Effector memory CD8-positive, alpha-beta T cell (primary cell): ENCODE measurements around the gene GAR1.
"Not testable (repeated sequence)": the region's sequence is repeated elsewhere in the genome, so short reads cannot be mapped to it uniquely, and the experiment has no call there.

Experiments
- ATAC-seq: fragments of 150-1000 bp; cut with Tn5 transposase; replicated peaks from 2 replicates; pipeline ENCODE4 v1.10.0; 2021; ENCODE audit warnings: mild to moderate bottlenecking, moderate library complexity
- DNase-seq, 3 experiments: peaks; one replicate each; pipeline ENCODE4 v3.0.0; 2021
- H3K27ac Mint-ChIP-seq, 2 donors: one replicate each; pipeline ENCODE4 v1.8.0; 2022; ENCODE audit warnings: mild to moderate bottlenecking in 2 of 2, mixed read lengths in 2 of 2, moderate library complexity in 2 of 2
- H3K27me3 Mint-ChIP-seq, 2 donors: one replicate each; pipeline ENCODE4 v1.8.0; 2022; ENCODE audit warnings: mixed read lengths in 2 of 2
- H3K36me3 Mint-ChIP-seq: one replicate; pipeline ENCODE4 v1.8.0; 2022; ENCODE audit warnings: mild to moderate bottlenecking, moderate library complexity, mixed read lengths; ENCODE audit not compliant: insufficient read depth
- H3K4me1 Mint-ChIP-seq, 2 donors: one replicate each; pipeline ENCODE4 v1.8.0; 2022; ENCODE audit warnings: low read depth in 2 of 2, mixed read lengths in 2 of 2
- H3K4me3 Mint-ChIP-seq, 2 donors: one replicate each; pipeline ENCODE4 v1.8.0; 2022; ENCODE audit warnings: mild to moderate bottlenecking in 2 of 2, mixed read lengths in 2 of 2, moderate library complexity in 2 of 2
- H3K9me3 Mint-ChIP-seq, 2 donors: one replicate each; pipeline ENCODE4 v1.8.0; 2022; ENCODE audit warnings: mixed read lengths in 2 of 2
- total RNA-seq, 9 experiments: gene quantifications; one replicate each; lab custom pipeline; 2026; lab: John Stamatoyannopoulos, UW

The GAR1 gene
- total RNA-seq = 4.0 to 28.6 (median 9.4) reads per million in 9 experiments

DNA sequence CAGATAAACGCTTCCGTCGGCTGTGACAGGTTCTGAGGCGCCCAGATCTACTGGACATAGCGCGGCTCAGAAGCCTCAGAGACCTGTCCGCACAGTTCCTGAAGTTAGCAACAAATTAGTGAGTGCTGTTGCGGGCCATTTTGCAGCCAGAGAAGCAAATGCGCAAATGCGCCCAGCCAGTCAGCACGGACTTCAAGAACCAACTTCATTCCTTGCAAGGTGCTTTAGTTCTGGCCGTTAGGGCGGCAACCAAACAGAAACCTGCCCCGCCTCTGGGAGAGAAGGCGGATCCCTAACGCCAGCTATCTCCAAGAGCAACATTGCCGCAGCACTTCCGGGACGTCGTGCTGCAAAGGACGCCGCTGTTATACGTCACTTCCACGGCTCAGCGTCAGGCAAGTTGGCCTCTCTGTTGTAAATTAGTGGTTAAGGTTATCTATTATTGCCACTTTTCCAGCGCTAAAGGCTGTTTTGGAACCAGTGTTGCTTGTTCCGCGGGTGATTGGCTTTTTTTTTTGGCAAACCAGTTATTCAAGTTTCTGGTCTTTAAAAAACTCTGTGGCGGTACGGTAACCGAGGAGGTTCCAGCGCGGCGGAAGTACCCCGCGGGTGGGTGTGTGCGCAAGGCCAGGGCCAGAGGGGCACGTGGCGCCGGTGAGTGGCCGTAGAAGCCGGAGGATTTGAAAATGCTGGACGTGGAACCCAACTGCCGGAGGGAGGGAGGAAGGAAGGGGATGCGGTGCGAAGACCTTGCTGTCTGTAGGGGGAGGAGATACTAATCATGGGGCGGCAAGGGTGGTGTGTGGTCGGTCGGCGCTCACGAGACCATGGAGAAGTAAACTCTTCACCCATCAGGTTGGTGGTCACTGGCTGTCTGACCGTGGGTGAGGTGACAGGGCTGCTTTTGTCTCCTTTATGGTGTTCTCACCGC is at the start of gene GAR1:
Gene GAR1, plus strand, starts transcription at position 612 of the 931 bp plus-strand sequence. CDS start 403 bp downstream, outside the sequence.
- Mint-ChIP-seq H3K4me1 (peaks cover 30 to 43% of the 10 kb centered on the region in 2 donors), H3K27ac (peak within 1 kb of the TSS; percentile 98), H3K4me3 (peak within 1 kb of the TSS; percentile 87 to 96), H3K27me3 (no peaks in the 10 kb centered on the region), H3K9me3 (no peaks in the 10 kb centered on the region), H3K36me3 (peaks cover 26% of the 10 kb centered on the region)
- DNase-seq (peak; percentile 75 to 77 (median 76)), ATAC-seq (peak; percentile 91)

- not testable (repeated sequence) for ATAC-seq
Measured at GRCh38 chr4:109782092-109782491, 33.5 kb upstream of the GAR1 start.

DNA sequence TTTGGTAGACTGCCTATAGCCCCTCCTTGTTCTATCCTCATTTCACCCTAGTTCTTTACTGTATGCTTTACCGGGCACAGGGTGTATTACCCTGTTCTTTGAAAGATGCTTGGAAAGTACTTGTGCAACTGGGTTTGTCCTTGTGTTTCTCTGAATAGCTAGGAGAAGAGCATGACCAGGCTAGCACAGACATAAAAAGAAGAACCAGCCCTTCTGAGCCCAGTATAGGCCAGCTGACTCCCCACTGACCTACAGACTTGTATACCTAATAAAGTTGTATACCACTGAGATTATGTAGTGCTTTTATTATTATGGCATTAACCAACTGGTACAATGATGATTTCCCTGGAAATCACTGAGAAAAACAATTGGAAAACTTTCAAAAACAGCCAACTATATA is 28.7 kb upstream of the GAR1 start:
- peaks cover 0 to 5% of the 10 kb centered on the region in 2 donors for H3K27me3 Mint-ChIP-seq
- H3K4me1 Mint-ChIP-seq = no peaks in the 10 kb centered on the region
- H3K9me3 Mint-ChIP-seq = peaks cover 0 to 5% of the 10 kb centered on the region in 2 donors
- DNase-seq (no peak), ATAC-seq (no peak)
- H3K27ac Mint-ChIP-seq = no peak overlapping the region
- no peaks in the 10 kb centered on the region for H3K36me3 Mint-ChIP-seq
- no peak overlapping the region for H3K4me3 Mint-ChIP-seq

More at GRCh38 chr4:109782092-109782491, 33.5 kb upstream of the GAR1 start:
- not testable (repeated sequence) for H3K9me3 Mint-ChIP-seq, H3K4me3 Mint-ChIP-seq, DNase-seq, H3K4me1 Mint-ChIP-seq, H3K27ac Mint-ChIP-seq, H3K36me3 Mint-ChIP-seq
- H3K27me3 Mint-ChIP-seq = peaks cover under 1 to 14% of the 10 kb centered on the region in 2 donors

DNA sequence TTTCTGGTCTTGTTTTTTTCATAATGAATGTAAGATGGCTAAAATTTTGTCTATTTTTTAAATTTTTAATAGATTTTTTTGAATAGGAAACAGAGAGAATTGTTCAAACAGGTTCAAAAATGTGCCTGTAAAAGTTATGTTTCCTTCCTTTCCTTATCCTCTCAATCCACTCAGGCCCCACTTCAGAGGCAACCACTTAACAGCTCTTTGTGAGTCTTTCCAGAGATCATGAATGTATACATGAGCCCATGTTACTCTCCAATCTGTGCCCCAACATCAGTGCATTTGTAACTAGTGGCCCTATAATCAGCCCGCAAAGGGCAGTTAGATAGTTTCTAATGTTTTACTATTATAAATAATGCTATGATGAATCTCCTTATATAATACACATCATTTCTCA is 27.8 kb upstream of the GAR1 start:
- Mint-ChIP-seq H3K27ac (no peak overlapping the region), H3K4me1 (no peaks in the 10 kb centered on the region), H3K36me3 (no peaks in the 10 kb centered on the region), H3K4me3 (no peak overlapping the region), H3K9me3 (peaks cover 0 to 5% of the 10 kb centered on the region in 2 donors), H3K27me3 (peaks cover 5 to 7% of the 10 kb centered on the region in 2 donors)
- DNase-seq = no peak
- ATAC-seq = no peak

- Mint-ChIP-seq H3K4me3 (no peak overlapping the region), H3K36me3 (no peaks in the 10 kb centered on the region), H3K27ac (no peak overlapping the region), H3K4me1 (no peaks in the 10 kb centered on the region), H3K9me3 (peaks cover 1 to 5% of the 10 kb centered on the region in 2 donors), H3K27me3 (peaks cover 16 to 18% of the 10 kb centered on the region in 2 donors)
- ATAC-seq (no peak), DNase-seq (no peak)
Measured at GRCh38 chr4:109795059-109795458, 20.5 kb upstream of the GAR1 start.

DNA sequence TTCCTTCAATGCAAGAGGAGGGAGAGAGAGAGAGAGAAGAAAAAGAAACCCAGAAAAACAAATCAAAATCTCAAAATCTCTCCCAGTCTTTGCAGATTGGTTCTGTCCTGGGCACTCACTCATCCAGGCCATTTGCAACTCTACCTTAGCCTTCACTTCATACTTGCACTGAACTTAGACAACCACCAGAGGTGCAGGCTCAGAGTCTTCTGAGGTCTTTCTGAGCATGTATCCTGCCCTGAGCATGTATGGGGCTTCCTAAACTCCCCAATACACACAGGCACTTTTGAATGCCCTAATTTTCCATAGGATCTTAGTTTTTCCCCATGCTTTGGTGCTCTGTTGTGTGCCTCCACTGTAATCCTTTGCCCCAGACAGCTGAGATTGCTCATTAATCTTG is 16.7 kb upstream of the GAR1 start:
- Mint-ChIP-seq H3K27me3 (peaks cover 5 to 7% of the 10 kb centered on the region in 2 donors), H3K27ac (no peak overlapping the region), H3K4me3 (no peak overlapping the region), H3K9me3 (peaks cover 0 to 1% of the 10 kb centered on the region in 2 donors), H3K4me1 (no peaks in the 10 kb centered on the region), H3K36me3 (no peaks in the 10 kb centered on the region)
- ATAC-seq (no peak), DNase-seq (no peak)

GRCh38 chr4:109801099-109801789 is 14.3 kb upstream of the GAR1 start:
- H3K36me3 Mint-ChIP-seq = no peaks in the 10 kb centered on the region
- no peaks in the 10 kb centered on the region for H3K4me1 Mint-ChIP-seq
- peaks cover 3 to 18% of the 10 kb centered on the region in 2 donors for H3K27me3 Mint-ChIP-seq
- ATAC-seq (no peak), DNase-seq (no peak)
- H3K27ac Mint-ChIP-seq = no peak overlapping the region
- no peak overlapping the region for H3K4me3 Mint-ChIP-seq
- no peaks in the 10 kb centered on the region for H3K9me3 Mint-ChIP-seq

DNA sequence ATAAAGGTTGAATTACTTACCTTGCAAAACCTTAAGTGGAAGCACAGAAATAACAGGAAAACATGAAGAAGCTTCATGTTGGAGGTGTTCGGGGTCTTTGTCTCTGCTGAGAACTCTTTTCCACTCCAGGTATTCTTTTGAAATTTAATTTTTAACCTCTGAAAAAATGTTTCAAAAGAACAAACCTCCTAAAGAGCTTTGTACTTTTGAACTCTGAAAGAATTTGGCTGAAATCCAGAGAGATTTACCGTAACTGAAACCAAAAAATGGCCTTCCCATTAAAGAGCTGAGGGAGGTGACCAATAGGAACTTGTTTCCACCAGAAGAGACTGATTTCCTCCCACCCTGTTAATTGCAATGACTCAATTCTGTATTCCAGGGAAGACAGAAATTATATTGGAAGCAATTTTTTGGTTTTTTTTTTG is 13.7 kb upstream of the GAR1 start, which contains the start of gene CFI:
Gene CFI, minus strand, starts transcription at position 105 of the 425 bp plus-strand sequence. Its CDS starts 28 bp downstream, at position 77.
- no peak within 1 kb of the TSS for H3K4me3 Mint-ChIP-seq
- H3K27me3 Mint-ChIP-seq = peaks cover 7 to 23% of the 10 kb centered on the region in 2 donors
- no peaks in the 10 kb centered on the region for H3K36me3 Mint-ChIP-seq
- H3K27ac Mint-ChIP-seq = no peak within 1 kb of the TSS
- no peaks in the 10 kb centered on the region for H3K9me3 Mint-ChIP-seq
- ATAC-seq (no peak), DNase-seq (no peak)
- no peaks in the 10 kb centered on the region for H3K4me1 Mint-ChIP-seq

GRCh38 chr4:109803924-109804571 is 11.5 kb upstream of the GAR1 start:
- Mint-ChIP-seq H3K9me3 (no peaks in the 10 kb centered on the region), H3K27me3 (peaks cover 7 to 32% of the 10 kb centered on the region in 2 donors), H3K27ac (no peak overlapping the region), H3K4me1 (no peaks in the 10 kb centered on the region), H3K4me3 (no peak overlapping the region), H3K36me3 (no peaks in the 10 kb centered on the region)
- ATAC-seq (no peak), DNase-seq (peak in 1 of 3 experiments; percentile 11)

DNA sequence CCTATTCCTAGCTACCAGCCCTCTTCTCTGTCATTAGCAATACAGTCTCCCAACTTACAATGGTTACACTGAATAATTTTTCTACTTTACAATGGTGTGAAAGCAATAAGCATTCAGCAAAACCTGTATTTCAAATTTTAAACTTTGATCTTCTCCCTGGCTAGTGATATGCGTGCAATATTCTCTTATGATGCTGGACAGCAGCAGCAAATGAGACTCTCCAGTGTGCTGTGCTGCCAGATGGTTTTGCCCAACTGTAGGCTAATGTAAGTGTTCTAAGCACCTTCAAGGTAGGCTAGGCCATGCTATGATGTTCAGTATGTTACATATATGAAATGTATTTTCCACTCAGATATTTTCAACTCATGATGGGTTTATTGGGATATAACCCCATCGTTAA is 5.9 kb upstream of the GAR1 start:
- Mint-ChIP-seq H3K4me3 (no peak overlapping the region), H3K27me3 (peaks cover 7 to 30% of the 10 kb centered on the region in 2 donors), H3K27ac (no peak overlapping the region), H3K4me1 (peaks cover 2% of the 10 kb centered on the region in 2 donors), H3K9me3 (no peaks in the 10 kb centered on the region), H3K36me3 (peaks cover under 1% of the 10 kb centered on the region)
- DNase-seq = no peak
- no peak for ATAC-seq

- DNase-seq = no peak
- H3K4me3 Mint-ChIP-seq = no peak overlapping the region
Measured at GRCh38 chr4:109810552-109811387, 4.8 kb upstream of the GAR1 start.

DNA sequence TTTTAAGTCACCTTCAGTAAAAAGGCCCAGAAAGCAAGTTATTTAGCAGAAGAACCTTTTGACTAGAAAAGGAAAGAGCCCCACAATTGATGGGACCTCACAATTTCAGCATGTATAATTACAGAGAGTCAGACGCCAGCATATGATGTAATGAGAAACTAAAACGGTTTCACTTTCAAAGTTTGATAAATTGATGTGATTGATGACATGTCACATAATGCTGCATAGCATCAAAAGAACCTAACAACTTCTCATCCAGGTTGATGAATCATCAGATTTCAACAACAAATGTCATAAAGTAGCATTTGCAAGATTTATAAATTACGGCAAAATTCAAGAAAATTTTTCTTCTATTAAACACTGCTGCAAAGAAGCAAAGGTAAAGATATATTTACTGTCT is 3.9 kb upstream of the GAR1 start:
- Mint-ChIP-seq H3K4me3 (no peak overlapping the region), H3K4me1 (peaks cover 18 to 20% of the 10 kb centered on the region in 2 donors), H3K27ac (no peak overlapping the region), H3K27me3 (peaks cover 0 to 9% of the 10 kb centered on the region in 2 donors), H3K9me3 (no peaks in the 10 kb centered on the region), H3K36me3 (peaks cover 15% of the 10 kb centered on the region)
- no peak for ATAC-seq
- DNase-seq = no peak

More at GRCh38 chr4:109810552-109811387, 4.8 kb upstream of the GAR1 start:
- peaks cover 7 to 18% of the 10 kb centered on the region in 2 donors for H3K27me3 Mint-ChIP-seq
- peaks cover 8 to 10% of the 10 kb centered on the region in 2 donors for H3K4me1 Mint-ChIP-seq
- peaks cover 11% of the 10 kb centered on the region for H3K36me3 Mint-ChIP-seq
- no peak for ATAC-seq
- no peak overlapping the region for H3K27ac Mint-ChIP-seq
- no peaks in the 10 kb centered on the region for H3K9me3 Mint-ChIP-seq
